Mucosa of gallbladder (tissue), 1 donor: Measurements from ENCODE around the gene STX5. TPM values are rescaled to one million over a fixed set of nuclear protein-coding genes. Genes with fewer than 3 reads are reported as not detected.
A peak's percentile ranks its signal among the peaks of the same experiment; 100 is the strongest.
"Not testable (repeated sequence)": the region's sequence is repeated elsewhere in the genome, so short reads cannot be mapped to it uniquely, and the experiment has no call there.

ENCODE experiments used
- DNase-seq: peaks from one replicate; pipeline ENCODE4 v3.0.0-alpha.2; 2020; ENCODE audit warnings: low spot score
- total RNA-seq: library from RNA; stranded (reverse); gene quantifications from one replicate; pipeline ENCODE4 v1.2.1, GENCODE V29; 2021
- donor health status: DM: no; HTN: no; CAD: no.

Gene STX5
- total RNA-seq, 1 donor from 2014 or later, result 48.8 TPM

- DNase-seq, result peak; percentile 89
Measured at GRCh38 chr11:62786318-62787004, 45.4 kb downstream of the STX5 start.

- DNase-seq, result no peak
Measured at GRCh38 chr11:62782753-62783152, 49.1 kb downstream of the STX5 start.

- no peak for DNase-seq
Measured at GRCh38 chr11:62778441-62778840, 53.4 kb downstream of the STX5 start.

DNA sequence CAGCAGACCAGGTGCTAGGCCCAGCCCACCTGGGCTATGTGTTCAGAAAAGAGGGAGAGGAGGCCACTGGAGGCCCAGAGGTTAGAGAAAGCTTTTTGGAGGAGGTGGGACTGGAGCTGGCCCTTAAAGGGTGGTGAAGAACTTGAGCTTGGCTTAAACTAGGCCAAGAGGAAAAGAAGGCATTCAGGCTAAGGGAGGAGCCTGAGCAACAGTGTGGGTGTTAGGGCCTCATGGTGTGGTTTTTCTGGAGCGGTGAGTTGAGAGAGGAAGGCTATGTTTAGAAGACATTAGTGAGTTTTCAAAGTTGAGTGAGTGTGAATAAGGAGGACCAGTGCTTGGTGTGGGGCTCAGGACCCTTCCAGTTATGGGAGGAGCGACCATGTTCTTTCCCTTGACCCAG lies 54.5 kb downstream of the STX5 start:
- no peak for DNase-seq

DNA sequence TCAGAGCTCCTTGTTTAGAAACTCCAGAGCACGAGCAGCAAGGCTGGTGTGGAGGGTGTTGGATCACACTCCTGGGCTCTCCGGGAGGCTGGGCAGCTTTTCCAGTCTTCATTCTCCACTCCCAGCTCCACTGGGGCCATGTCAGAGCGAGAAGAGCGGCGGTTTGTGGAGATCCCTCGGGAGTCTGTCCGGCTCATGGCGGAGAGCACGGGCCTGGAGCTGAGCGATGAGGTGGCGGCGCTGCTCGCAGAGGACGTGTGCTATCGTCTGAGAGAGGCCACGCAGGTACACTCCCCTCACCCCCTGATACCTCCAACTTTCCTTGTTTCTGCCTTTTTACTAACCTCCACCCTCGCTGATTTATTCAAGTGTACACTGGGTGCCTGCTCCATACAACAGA lies 56.2 kb downstream of the STX5 start:
- no peak for DNase-seq

GRCh38 chr11:62774407-62774806 lies 57.4 kb downstream of the STX5 start:
- no peak for DNase-seq

GRCh38 chr11:62771144-62772021 lies 60.5 kb downstream of the STX5 start, which contains the start of gene TAF6L:
Gene TAF6L, plus strand, starts transcription at chr11:62771396. Its CDS starts 4,388 bp downstream, at chr11:62775784.
- peak; percentile 98 for DNase-seq

DNA sequence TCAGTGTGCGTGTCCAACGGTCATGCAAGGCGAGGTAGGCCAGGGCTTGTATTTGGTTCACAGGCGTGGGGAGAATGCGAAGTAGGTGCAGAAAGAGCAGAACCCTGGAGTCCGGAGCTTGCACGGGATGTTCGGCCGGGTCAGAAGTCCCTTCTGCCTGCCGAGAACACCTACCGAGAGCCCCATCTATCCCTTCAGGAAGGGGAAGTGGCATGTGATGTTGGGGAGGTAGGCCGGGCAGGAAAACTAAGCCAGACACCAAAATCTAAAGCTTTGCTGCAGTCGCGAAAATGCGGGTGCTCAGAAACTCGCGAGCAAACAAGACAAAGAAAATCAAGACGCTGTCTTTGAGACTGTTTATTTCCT lies 61.1 kb downstream of the STX5 start:
- no peak for DNase-seq

GRCh38 chr11:62760867-62761227 lies 71.0 kb downstream of the STX5 start:
- not testable (repeated sequence) for DNase-seq

GRCh38 chr11:62757846-62758788 lies 73.7 kb downstream of the STX5 start:
- DNase-seq, result no peak

Other genes with a start within 250 kb of the STX5 start
- gene TUT1, start 240.5 kb downstream of the STX5 start, total RNA-seq, result 26.2 TPM
- 87.6 TPM for gene MTA2, start 230.2 kb downstream of the STX5 start, total RNA-seq
- 66.1 TPM for gene EML3, start 219.3 kb downstream of the STX5 start, total RNA-seq
- 9.9 TPM for gene ROM1, start 218.8 kb downstream of the STX5 start, total RNA-seq
- gene B3GAT3, start 210.1 kb downstream of the STX5 start, total RNA-seq, result 60.7 TPM
- 266 TPM for gene GANAB, start 185.4 kb downstream of the STX5 start, total RNA-seq
- gene INTS5, start 178.7 kb downstream of the STX5 start, total RNA-seq, result 23.7 TPM
- 50.8 TPM for gene C11orf98, start 166.8 kb downstream of the STX5 start, total RNA-seq
- gene CSKMT, start 166.7 kb downstream of the STX5 start, total RNA-seq, result 10.6 TPM
- 11.1 TPM for gene UQCC3, start 160.4 kb downstream of the STX5 start, total RNA-seq
- 7.7 TPM for gene LBHD1, start 159.8 kb downstream of the STX5 start, total RNA-seq
- gene UBXN1, start 153.0 kb downstream of the STX5 start, total RNA-seq, result 86.9 TPM
- gene LRRN4CL, start 142.5 kb downstream of the STX5 start, total RNA-seq, result 4.3 TPM
- gene BSCL2, start 124.6 kb downstream of the STX5 start, total RNA-seq, result 108 TPM
- 0.40 TPM for gene GNG3, start 124.4 kb downstream of the STX5 start, total RNA-seq
- 51.9 TPM for gene HNRNPUL2, start 104.6 kb downstream of the STX5 start, total RNA-seq
- 38.9 TPM for gene TTC9C, start 103.6 kb downstream of the STX5 start, total RNA-seq
- gene ZBTB3, start 77.9 kb downstream of the STX5 start, total RNA-seq, result 21.4 TPM
- gene POLR2G, start 70.5 kb downstream of the STX5 start, total RNA-seq, result 53.5 TPM
- gene TAF6L, start 60.7 kb downstream of the STX5 start, total RNA-seq, result 24.0 TPM
- gene TMEM179B, start 44.6 kb downstream of the STX5 start, total RNA-seq, result 67.8 TPM
- gene TMEM223, start 40.0 kb downstream of the STX5 start, total RNA-seq, result 19.9 TPM
- gene NXF1, start 26.6 kb downstream of the STX5 start, total RNA-seq, result 85.7 TPM
- not detected for gene TEX54, start 790 bp upstream of the STX5 start, total RNA-seq
- gene WDR74, start 7.5 kb upstream of the STX5 start, total RNA-seq, result 31.6 TPM
- gene SLC3A2, start 48.8 kb upstream of the STX5 start, total RNA-seq, result 104 TPM
- 0.09 TPM for gene CHRM1, start 89.3 kb upstream of the STX5 start, total RNA-seq
- gene SLC22A6, start 152.9 kb upstream of the STX5 start, total RNA-seq, result not detected
- not detected for gene SLC22A8, start 183.8 kb upstream of the STX5 start, total RNA-seq